Breast epithelium (tissue), 4 donors: ENCODE results near the gene GGN. TPM values are rescaled to one million over a fixed set of nuclear protein-coding genes. Genes with fewer than 3 reads are reported as not detected.

Experiments used
- DNase-seq, 2 donors: peaks; one replicate each; pipeline ENCODE4 v3.0.0-alpha.2; 2019; ENCODE audit warnings: low spot score in 2 of 2
- H3K27ac ChIP-seq, 2 donors: fragments of 200-600 bp; sonication (generic) in 1 of 2; one replicate each; pipeline ENCODE4 v1.5.1; 2016 to 2019; ENCODE audit warnings: mild to moderate bottlenecking in 1 of 2
- H3K27me3 ChIP-seq, 2 donors: fragments of 200-600 bp; sonication (generic) in 1 of 2; one replicate each; pipeline versions ENCODE4 v1.5.1 to v1.6.0; 2017 to 2019; ENCODE audit warnings: control low read depth in 1 of 2, mild to moderate bottlenecking in 1 of 2
- H3K36me3 ChIP-seq: fragments of 200-600 bp; one replicate; pipeline ENCODE4 v1.5.1; 2019
- H3K4me1 ChIP-seq, 2 donors: fragments of 200-600 bp; sonication (generic); one replicate each; pipeline ENCODE4 v1.5.1; 2016 to 2019; ENCODE audit warnings: control low read depth in 1 of 2
- H3K4me3 ChIP-seq, 3 donors: fragments of 200-600 bp; sonication (generic); 1 replicate in 2 of 3; 2 replicates in 1 of 3; pipeline ENCODE4 v1.5.1; 2016 to 2019; ENCODE audit warnings: mild to moderate bottlenecking in 3 of 3, moderate library complexity in 2 of 3
- H3K9me3 ChIP-seq, 2 donors: fragments of 200-600 bp; sonication (generic) in 1 of 2; one replicate each; pipeline ENCODE4 v1.5.1; 2016 to 2019; ENCODE audit warnings: control low read depth in 1 of 2
- POLR2A ChIP-seq: fragments of 450-650 bp; IDR thresholded peaks from one replicate; pipeline ENCODE4 v1.6.1; 2016; ENCODE audit warnings: antibody characterized with exemption, mild to moderate bottlenecking, moderate library complexity
- POLR2AphosphoS5 ChIP-seq, 3 donors: sonication (generic); formaldehyde crosslinking; IDR thresholded peaks; one replicate each; pipeline ENCODE4 v1.6.1; 2017; ENCODE audit warnings: antibody characterized with exemption in 3 of 3
- intact Hi-C: fragments of 100-400 bp; cut with DNase I; formaldehyde crosslinking; loops from one replicate; pipeline ENCODE4 v1.15.1; 2023; ENCODE audit warnings: low total_unique reads
- total RNA-seq, 3 donors: library from RNA; depleted of rRNA; stranded (reverse); fragments of >200 nt; gene quantifications; one replicate each; pipeline ENCODE4 v1.1.0, GENCODE V29; 2016
- TF ChIP-seq, protein P1 (sequence below), 3 donors: fragments of 450-650 bp; IDR thresholded peaks; one replicate each; pipeline ENCODE4 v1.5.1; 2016 to 2017; ENCODE audit warnings: antibody characterized with exemption in 3 of 3, mild to moderate bottlenecking in 3 of 3, moderate library complexity in 3 of 3

The GGN gene, protein sequence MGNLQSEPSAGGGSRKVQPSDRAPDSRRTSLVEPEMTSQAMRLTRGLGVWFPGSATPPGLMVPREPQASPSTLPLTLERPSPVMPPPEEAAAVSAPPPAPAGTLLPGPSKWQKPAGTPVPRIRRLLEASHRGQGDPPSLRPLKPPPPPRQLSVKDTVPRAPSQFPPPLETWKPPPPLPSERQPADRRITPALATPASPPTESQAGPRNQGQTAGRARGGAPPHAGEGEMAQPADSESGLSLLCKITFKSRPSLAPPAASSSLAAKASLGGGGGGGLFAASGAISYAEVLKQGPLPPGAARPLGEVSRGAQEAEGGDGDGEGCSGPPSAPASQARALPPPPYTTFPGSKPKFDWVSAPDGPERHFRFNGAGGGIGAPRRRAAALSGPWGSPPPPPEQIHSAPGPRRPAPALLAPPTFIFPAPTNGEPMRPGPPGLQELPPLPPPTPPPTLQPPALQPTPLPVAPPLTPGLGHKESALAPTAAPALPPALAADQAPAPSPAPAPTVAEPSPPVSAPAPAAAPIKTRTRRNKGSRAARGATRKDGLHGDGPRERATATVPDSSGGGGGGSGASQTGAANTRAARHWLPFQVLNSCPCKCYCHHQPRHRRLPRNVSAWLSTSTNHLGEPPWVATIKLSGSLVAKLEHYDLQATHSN
- under 1 TPM; 0.16 to 0.44 (median 0.33) TPM for total RNA-seq

DNA sequence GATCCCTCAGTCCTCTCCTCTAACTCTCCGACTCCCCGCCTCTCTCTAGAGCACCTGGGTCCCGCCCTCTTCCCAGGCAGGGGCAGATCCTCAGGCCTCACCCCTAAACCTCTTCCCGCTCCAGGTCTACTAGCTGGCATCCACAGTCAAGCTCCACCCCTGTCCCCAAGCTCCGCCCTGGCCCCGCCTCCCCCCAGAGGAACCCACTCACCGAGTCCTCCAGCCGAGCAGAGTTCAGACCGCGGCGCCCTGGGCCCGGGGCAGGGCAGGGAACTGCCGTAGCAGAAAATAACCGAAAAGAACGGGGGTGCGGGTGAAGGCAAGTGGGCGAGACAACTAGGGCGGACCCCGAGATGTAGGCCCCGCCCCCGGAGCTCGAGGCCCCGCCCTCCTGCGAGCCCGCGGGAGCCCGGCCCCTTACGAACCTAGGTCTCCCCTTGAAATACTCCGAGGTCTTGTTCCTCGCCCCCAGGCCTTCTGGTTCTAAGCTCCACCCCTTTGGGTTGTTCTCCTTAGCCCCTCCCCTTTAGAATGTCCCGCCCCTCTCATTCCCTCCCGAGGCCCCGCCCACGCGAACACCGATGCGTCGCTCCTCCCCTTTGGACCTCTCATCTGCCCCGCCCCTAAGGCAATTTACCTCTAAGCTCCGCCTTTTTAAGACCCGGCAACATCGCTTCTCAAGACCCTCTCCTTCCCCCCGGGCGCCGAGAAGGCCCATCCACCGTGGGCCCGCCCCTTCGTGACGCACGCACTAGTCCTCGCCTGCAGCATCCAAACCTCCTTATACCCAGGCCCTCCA is at the start of gene GGN:
TSS of gene GGN (minus strand) at position 485 of the 799 bp plus-strand sequence. CDS start 773 bp downstream, outside the sequence.
- Histone ChIP-seq H3K27ac (peak within 1 kb of the TSS; percentile 88 to 91), H3K4me3 (peak within 1 kb of the TSS; percentile 35 to 74 (median 64)), H3K36me3 (no peaks in the 10 kb centered on the region), H3K27me3 (no peaks in the 10 kb centered on the region), H3K4me1 (peaks cover 0 to 6% of the 10 kb centered on the region in 2 donors), H3K9me3 (no peaks in the 10 kb centered on the region)
- intact Hi-C loops: no loop called here
- peak; percentile 92 to 93 for DNase-seq
- peak in 1 of 3 donors; percentile 46 for TF ChIP-seq POLR2AphosphoS5 (IDR thresholded peaks at IDR 0.05)
- TF ChIP-seq, protein P1, sequence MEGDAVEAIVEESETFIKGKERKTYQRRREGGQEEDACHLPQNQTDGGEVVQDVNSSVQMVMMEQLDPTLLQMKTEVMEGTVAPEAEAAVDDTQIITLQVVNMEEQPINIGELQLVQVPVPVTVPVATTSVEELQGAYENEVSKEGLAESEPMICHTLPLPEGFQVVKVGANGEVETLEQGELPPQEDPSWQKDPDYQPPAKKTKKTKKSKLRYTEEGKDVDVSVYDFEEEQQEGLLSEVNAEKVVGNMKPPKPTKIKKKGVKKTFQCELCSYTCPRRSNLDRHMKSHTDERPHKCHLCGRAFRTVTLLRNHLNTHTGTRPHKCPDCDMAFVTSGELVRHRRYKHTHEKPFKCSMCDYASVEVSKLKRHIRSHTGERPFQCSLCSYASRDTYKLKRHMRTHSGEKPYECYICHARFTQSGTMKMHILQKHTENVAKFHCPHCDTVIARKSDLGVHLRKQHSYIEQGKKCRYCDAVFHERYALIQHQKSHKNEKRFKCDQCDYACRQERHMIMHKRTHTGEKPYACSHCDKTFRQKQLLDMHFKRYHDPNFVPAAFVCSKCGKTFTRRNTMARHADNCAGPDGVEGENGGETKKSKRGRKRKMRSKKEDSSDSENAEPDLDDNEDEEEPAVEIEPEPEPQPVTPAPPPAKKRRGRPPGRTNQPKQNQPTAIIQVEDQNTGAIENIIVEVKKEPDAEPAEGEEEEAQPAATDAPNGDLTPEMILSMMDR (IDR thresholded peaks at IDR 0.05): no peak
- TF ChIP-seq POLR2A: no peak

DNA sequence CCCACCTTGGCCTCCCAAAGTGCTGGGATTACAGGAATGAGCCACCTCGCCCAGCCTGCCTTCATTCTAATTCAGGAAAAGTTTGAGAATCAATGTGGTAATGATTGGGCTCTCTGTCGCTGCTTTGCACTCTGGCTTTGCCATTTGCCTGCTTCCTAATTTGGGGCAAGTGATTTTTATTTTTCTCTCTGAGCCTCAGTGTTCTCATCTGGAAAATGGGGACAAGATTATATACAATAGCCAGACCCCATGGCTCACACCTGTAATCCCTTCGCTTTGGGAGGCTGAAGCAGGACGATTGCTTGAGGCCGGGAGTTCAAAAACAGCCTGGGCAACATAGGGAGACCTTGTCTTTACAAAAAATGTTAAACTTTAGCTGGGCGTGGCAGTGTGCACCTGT is 49.5 kb upstream of the GGN start:
- Histone ChIP-seq H3K27ac (no peak overlapping the region), H3K27me3 (peaks cover 0 to 27% of the 10 kb centered on the region in 2 donors), H3K4me3 (no peak overlapping the region), H3K9me3 (no peaks in the 10 kb centered on the region), H3K36me3 (no peaks in the 10 kb centered on the region), H3K4me1 (no peaks in the 10 kb centered on the region)
- no peak for TF ChIP-seq POLR2A
- TF ChIP-seq, protein P1 (IDR thresholded peaks at IDR 0.05): no peak
- TF ChIP-seq POLR2AphosphoS5 (IDR thresholded peaks at IDR 0.05): no peak
- DNase-seq: no peak
- intact Hi-C loops: no loop called here

DNA sequence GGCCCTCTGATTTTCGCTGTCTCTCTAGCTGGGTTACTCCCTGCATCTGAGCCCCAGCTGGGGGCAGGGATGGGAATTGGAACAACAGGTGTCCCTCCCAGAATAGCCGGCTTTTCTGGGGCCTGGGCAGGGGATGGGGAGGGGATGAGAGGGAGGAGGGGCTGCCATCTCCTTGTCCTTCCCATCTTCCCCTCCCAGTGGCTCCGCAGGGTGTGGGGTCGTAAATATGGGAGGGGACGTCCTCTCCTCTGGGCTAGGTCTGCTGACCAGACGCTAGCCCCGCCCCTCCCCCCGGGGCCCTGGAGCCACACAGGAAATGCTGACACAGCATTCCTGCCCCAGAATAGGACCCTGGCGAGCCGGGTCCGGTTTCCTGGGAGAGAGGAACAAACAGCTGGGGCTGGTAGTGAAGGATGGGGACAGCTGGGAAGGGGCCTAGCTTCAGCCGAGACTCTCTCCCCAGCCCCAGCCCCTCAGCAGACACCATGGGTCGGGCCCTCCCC is 46.8 kb upstream of the GGN start:
- H3K4me1 ChIP-seq: no peaks in the 10 kb centered on the region
- H3K9me3 ChIP-seq: no peaks in the 10 kb centered on the region
- H3K4me3 ChIP-seq: peak overlapping the region in 1 of 3 donors; percentile 18
- peaks cover 0 to 27% of the 10 kb centered on the region in 2 donors for H3K27me3 ChIP-seq
- intact Hi-C loops: no loop called here
- H3K36me3 ChIP-seq: no peaks in the 10 kb centered on the region
- TF ChIP-seq POLR2A: no peak
- no peak for TF ChIP-seq POLR2AphosphoS5 (IDR thresholded peaks at IDR 0.05)
- TF ChIP-seq, protein P1 (IDR thresholded peaks at IDR 0.05): no peak
- no peak overlapping the region for H3K27ac ChIP-seq
- no peak for DNase-seq

DNA sequence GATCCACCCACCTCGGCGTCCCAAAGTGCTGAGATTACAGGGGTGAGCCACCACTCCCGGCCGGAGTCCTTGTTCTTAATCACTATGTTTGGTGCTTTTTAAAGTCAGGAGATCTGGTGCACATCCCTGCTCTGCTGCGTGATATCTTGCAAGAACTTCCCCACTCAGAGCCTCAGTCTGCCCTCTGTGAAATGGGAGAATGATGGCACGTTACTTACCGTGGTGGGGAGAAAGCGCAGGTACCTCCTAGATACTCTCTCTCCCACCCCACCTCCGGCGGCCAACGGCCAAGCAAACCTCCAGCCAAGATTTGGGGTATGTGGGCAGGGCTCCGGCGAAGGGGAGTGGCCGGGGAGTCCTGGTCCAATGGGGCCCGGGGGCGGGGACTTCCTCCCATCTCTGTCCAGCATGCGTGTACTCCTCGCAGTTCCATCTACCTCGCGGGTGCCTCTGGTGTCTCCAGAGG is 45.5 kb upstream of the GGN start, which contains the start of gene RYR1:
TSS of gene RYR1 (plus strand) at position 424 of the 466 bp plus-strand sequence. CDS start 139 bp downstream, outside the sequence.
- Histone ChIP-seq H3K9me3 (no peaks in the 10 kb centered on the region), H3K4me1 (no peaks in the 10 kb centered on the region), H3K4me3 (peak within 1 kb of the TSS; percentile 18 to 33 (median 32)), H3K27me3 (peaks cover 0 to 27% of the 10 kb centered on the region in 2 donors), H3K36me3 (no peaks in the 10 kb centered on the region), H3K27ac (no peak within 1 kb of the TSS)
- no peak for TF ChIP-seq POLR2AphosphoS5 (IDR thresholded peaks at IDR 0.05)
- TF ChIP-seq POLR2A: no peak
- TF ChIP-seq, protein P1 (IDR thresholded peaks at IDR 0.05): no peak
- intact Hi-C loops: no loop called here
- DNase-seq: peak in 1 of 2 donors; percentile 53
